ENCODE measurements around the gene NXN.
"Not testable (repeated sequence)": the region's sequence is repeated elsewhere in the genome, so short reads cannot be mapped to it uniquely, and the experiment has no call there.

The NXN gene

GRCh38 chr17:800446-801242 lies 178.9 kb downstream of the NXN start:
- no peak for DNase-seq (ENCODE audit: low spot score)

GRCh38 chr17:799261-799660 lies 180.3 kb downstream of the NXN start:
- DNase-seq (ENCODE audit: low spot score), result no peak

GRCh38 chr17:798246-798645 lies 181.3 kb downstream of the NXN start:
- no peak for DNase-seq (ENCODE audit: low spot score)

GRCh38 chr17:797236-797840 lies 182.2 kb downstream of the NXN start:
- DNase-seq (ENCODE audit: low spot score), result no peak

- no peak for DNase-seq (ENCODE audit: low spot score)
Measured at GRCh38 chr17:796609-797008, 183.0 kb downstream of the NXN start.

- DNase-seq (ENCODE audit: low spot score), result no peak
Measured at GRCh38 chr17:795721-796120, 183.9 kb downstream of the NXN start.

GRCh38 chr17:795276-795675 lies 184.3 kb downstream of the NXN start:
- DNase-seq (ENCODE audit: low spot score), result no peak

- peak; percentile 93 for DNase-seq (ENCODE audit: low spot score)
Measured at GRCh38 chr17:794876-795275, 184.7 kb downstream of the NXN start.

GRCh38 chr17:792277-792676 lies 187.3 kb downstream of the NXN start:
- no peak for DNase-seq (ENCODE audit: low spot score)

- no peak for DNase-seq (ENCODE audit: low spot score)
Measured at GRCh38 chr17:791829-792228, 187.7 kb downstream of the NXN start.

GRCh38 chr17:790874-791247 lies 188.7 kb downstream of the NXN start:
- not testable (repeated sequence) for DNase-seq (ENCODE audit: low spot score)

GRCh38 chr17:789931-790873 lies 189.4 kb downstream of the NXN start:
- peak; percentile 9 for DNase-seq (ENCODE audit: low spot score)

- no peak for DNase-seq (ENCODE audit: low spot score)
Measured at GRCh38 chr17:789160-789840, 190.3 kb downstream of the NXN start.

- DNase-seq (ENCODE audit: low spot score), result no peak
Measured at GRCh38 chr17:788551-788950, 191.0 kb downstream of the NXN start.

GRCh38 chr17:787641-788221 lies 191.8 kb downstream of the NXN start:
- no peak for DNase-seq (ENCODE audit: low spot score)

- not testable (repeated sequence) for DNase-seq (ENCODE audit: low spot score)
Measured at GRCh38 chr17:785901-786300, 193.7 kb downstream of the NXN start.

- DNase-seq (ENCODE audit: low spot score), result no peak
Measured at GRCh38 chr17:784143-784542, 195.4 kb downstream of the NXN start.

GRCh38 chr17:781805-782731 lies 197.5 kb downstream of the NXN start, which contains the start of the genes GLOD4 and MRM3:
TSS of gene GLOD4 (minus strand) at chr17:782280. CDS start at chr17:782255, 25 bp downstream.
TSS of gene MRM3 (plus strand) at chr17:782353. CDS start at chr17:782379, 26 bp downstream.
- peak; percentile 99 for DNase-seq (ENCODE audit: low spot score)

GRCh38 chr17:778096-778495 lies 201.5 kb downstream of the NXN start:
- DNase-seq (ENCODE audit: low spot score), result no peak

- DNase-seq (ENCODE audit: low spot score), result no peak
Measured at GRCh38 chr17:774313-774584, 205.3 kb downstream of the NXN start.

Data from AG20443 (cell line).